ENCODE data around the gene DNTTIP2. TPM values are rescaled to one million over a fixed set of nuclear protein-coding genes. Genes with fewer than 3 reads are reported as not detected.
"Not testable (repeated sequence)": the region's sequence is repeated elsewhere in the genome, so short reads cannot be mapped to it uniquely, and the experiment has no call there.

The DNTTIP2 gene
- total and polyA plus RNA-seq, 5 donors = 33.3 to 43.5 (median 38.2) TPM

DNA sequence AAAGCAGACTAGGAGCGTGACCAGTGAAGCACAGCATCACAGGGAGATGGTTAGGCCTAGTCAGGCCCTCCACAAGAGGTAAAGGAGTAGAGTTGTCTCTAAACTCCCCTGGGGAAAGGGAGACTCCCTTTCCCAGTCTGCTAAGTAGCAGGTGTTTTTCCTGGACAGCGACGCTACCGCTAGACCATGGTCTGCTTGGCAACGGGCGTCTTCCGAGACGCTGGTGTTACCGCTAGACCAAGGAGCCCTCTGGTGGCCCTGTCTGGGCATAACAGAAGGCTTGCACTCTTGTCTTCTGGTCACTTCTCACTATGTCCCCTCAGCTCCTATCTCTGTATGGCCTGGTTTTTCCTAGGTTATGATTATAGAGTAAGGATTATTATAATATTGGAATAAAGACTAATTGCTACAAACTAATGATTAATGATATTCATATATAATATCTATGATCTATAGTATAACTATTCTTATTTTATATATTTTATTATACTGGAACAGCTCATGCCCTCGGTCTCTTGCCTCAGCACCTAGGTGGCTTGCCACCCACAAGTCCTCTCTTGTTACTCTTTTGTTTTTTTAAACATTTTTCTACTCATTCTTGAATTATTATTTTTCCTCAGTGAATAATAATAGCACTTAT lies 28.2 kb downstream of the DNTTIP2 start:
- DNase-seq = peak; percentile 72 to 90 (median 87)
- H3K4me1 ChIP-seq (ENCODE audit: control insufficient read depth, insufficient read depth, low read length); H3K4me3 ChIP-seq (ENCODE audit: low read length); intact Hi-C loops (cut with DNase I); H3K27ac ChIP-seq (ENCODE audit: low read length); H3K9me3 ChIP-seq (ENCODE audit: control insufficient read depth, low read length); ATAC-seq; H3K27me3 ChIP-seq (ENCODE audit: control insufficient read depth, insufficient read depth): not testable (repeated sequence)
- 31% methylated on average over 10 of the region's 10 CpGs for WGBS

DNA sequence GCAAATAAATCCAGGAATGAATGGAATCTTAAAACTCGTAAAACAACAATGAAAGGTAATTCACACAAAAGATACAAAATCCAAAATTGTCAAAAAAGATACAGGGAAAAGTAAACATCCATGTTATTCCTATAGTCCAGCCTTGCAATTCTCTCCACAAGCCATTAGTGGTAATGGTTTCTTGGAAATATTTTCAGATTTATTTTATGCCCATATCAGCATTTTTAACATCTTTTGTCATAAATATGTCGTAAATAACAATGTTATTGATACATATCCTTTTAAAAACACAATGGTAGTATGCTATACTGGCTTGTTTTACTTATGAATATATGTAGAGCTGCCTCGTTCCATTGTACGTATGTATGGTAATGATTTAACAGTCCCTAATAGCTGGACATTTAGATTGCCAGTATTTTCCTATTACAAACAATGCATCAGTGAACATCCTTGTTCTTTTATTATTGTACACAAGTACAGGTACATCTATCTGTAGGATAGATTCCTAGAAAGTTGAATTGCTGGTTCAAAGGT lies 30.6 kb downstream of the DNTTIP2 start:
- no peaks in the 10 kb centered on the region for H3K27me3 ChIP-seq (ENCODE audit: control insufficient read depth, insufficient read depth)
- DNase-seq (no peak), ATAC-seq (no peak)
- no peak overlapping the region for H3K27ac ChIP-seq (ENCODE audit: low read length)
- WGBS = 60% methylated on average over 4 of the region's 4 CpGs
- H3K4me1 ChIP-seq (ENCODE audit: control insufficient read depth, insufficient read depth, low read length) = peaks cover 3% of the 10 kb centered on the region
- H3K9me3 ChIP-seq (ENCODE audit: control insufficient read depth, low read length) = no peaks in the 10 kb centered on the region
- intact Hi-C loops (cut with DNase I) = loop anchor here (5.0 to 10.0 kb wide), 5 partner anchors 224 to 544 kb away; partner anchors contain the start of gene FNBP1L (in 1 of the 4)
- H3K4me3 ChIP-seq (ENCODE audit: low read length) = peak overlapping the region; percentile 68

DNA sequence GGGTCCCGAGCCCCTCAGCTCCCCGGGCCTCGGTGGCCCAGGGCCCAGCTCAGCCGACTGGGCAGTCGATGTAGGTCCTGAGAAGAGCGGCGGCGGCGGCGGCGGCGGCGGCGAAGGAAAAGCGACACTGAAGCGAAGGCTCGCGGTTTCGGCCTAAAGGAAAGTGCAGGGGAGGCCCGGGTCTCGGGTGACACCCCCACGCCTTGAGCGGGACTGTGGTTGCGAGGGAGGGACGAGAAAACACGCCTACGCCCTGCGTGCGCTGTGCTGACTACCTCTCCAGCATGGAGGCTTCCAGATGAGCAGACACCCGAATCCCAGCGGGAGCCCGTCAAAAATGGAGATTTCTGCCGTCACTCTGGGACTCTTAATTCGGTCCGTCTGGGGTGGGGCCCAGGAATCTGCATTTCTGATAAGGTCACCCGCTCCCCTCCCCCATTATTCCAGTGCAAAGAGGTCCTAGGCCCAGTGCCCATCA lies 31.2 kb downstream of the DNTTIP2 start:
- H3K4me1 ChIP-seq (ENCODE audit: control insufficient read depth, insufficient read depth, low read length) = peaks cover 3% of the 10 kb centered on the region
- H3K27me3 ChIP-seq (ENCODE audit: control insufficient read depth, insufficient read depth) = no peaks in the 10 kb centered on the region
- peak overlapping the region; percentile 68 for H3K4me3 ChIP-seq (ENCODE audit: low read length)
- no peaks in the 10 kb centered on the region for H3K9me3 ChIP-seq (ENCODE audit: control insufficient read depth, low read length)
- intact Hi-C loops (cut with DNase I) = loop anchor here (5.0 to 10.0 kb wide), 5 partner anchors 223 to 543 kb away; partner anchors contain the start of gene FNBP1L (in 1 of the 4)
- ATAC-seq = peak; percentile 70 to 73
- DNase-seq = peak; percentile 77 to 90 (median 87)
- WGBS = under 1% methylated on average over 36 of the region's 36 CpGs
- H3K27ac ChIP-seq (ENCODE audit: low read length) = peak overlapping the region; percentile 83

DNA sequence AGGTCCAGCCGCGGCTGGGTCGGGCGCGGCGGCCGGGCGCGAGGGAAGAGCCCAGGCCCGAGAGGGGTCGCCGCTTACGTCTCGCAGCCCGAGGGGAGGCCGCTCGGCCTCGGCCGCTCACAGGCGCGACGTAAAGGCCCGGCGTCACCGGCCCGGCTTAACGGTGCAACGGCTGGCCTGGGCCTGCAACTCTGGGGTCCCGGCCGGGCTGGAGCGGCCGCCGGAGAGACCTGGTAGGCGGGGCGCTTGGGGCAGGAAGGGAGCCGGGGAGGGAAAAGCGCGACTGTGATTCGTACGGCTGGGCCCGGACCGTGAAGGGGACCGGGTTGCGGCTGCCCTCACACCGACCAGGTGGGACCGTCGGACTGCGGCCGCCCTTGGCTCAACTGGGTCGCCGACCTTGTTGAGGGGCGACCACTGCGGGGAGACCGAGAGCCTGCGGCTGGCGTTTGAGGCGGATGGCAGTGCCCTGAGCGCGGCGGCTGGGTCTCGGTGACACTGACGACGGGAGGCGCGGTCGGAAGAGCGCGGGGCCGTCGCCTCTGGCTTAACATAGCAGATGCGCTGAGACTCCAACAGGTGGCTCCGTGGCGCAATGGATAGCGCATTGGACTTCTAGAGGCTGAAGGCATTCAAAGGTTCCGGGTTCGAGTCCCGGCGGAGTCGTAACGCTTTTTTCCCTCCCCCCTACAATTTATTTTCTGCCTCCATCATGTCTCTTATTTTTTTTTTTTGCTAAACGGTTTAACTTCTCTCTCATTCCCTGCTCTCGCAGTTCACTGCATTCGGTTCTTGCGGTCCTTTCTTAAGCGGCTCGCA lies 31.8 kb downstream of the DNTTIP2 start:
- peak; percentile 88 to 89 for ATAC-seq
- H3K27ac ChIP-seq (ENCODE audit: low read length) = peak overlapping the region; percentile 98
- WGBS = under 1% methylated on average over 79 of the region's 86 CpGs
- peaks cover 3% of the 10 kb centered on the region for H3K4me1 ChIP-seq (ENCODE audit: control insufficient read depth, insufficient read depth, low read length)
- peak overlapping the region; percentile 68 for H3K4me3 ChIP-seq (ENCODE audit: low read length)
- DNase-seq = peak; percentile 81 to 93 (median 93)
- no peaks in the 10 kb centered on the region for H3K27me3 ChIP-seq (ENCODE audit: control insufficient read depth, insufficient read depth)
- intact Hi-C loops (cut with DNase I) = loop anchor here (5.0 to 10.0 kb wide), 5 partner anchors 222 to 542 kb away; partner anchors contain the start of gene FNBP1L (in 1 of the 4)
- H3K9me3 ChIP-seq (ENCODE audit: control insufficient read depth, low read length) = no peaks in the 10 kb centered on the region

DNA sequence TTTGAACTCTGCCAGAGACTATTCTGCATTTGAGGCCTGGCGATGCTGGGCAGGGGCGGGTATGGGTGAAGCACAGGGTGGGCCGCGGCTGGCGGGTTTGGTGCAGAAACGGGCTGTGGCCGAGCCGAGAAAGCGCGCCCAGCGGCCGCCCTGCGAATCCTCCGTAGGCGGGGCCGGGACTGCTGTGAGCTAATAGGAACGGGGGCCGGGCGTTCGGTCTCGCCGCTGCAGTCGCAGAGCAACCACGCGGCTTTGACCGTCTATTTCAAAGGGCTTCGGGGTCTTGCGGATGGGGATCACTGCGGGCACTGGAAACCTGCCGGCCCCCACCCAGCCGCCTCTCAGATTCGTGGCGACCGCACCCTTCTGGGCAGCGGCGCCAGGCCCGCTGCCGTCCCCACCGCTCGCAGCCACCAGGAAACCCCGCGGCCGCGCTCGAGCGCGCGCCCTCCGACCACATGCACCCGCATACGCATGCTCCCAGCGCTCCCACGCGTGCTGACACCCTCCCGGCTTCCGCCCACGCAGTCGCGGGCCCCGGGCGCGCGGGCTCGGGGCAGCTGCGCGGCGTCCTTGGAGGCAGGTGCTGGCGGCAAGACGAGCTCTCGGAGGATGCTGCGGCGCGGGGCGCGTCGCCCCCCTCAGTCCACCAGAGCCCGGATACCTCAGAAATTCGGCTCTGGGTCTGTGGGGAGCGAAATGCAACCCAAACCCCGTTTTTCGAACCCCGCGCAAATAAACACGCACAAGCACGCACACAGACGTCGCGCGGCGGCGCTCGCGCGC lies 32.6 kb downstream of the DNTTIP2 start:
- Histone ChIP-seq H3K4me3 (ENCODE audit: low read length) (peak overlapping the region; percentile 68), H3K27me3 (ENCODE audit: control insufficient read depth, insufficient read depth) (no peaks in the 10 kb centered on the region), H3K4me1 (ENCODE audit: control insufficient read depth, insufficient read depth, low read length) (peaks cover 3% of the 10 kb centered on the region), H3K27ac (ENCODE audit: low read length) (peak overlapping the region; percentile 98), H3K9me3 (ENCODE audit: control insufficient read depth, low read length) (no peaks in the 10 kb centered on the region)
- DNase-seq (peak; percentile 90 to 97 (median 95)), ATAC-seq (peak; percentile 76 to 82)
- WGBS = under 1% methylated on average over 94 of the region's 94 CpGs
- intact Hi-C loops (cut with DNase I) = loop anchor here (5.0 to 10.0 kb wide), 5 partner anchors 222 to 542 kb away; partner anchors contain the start of gene FNBP1L (in 1 of the 4)

DNA sequence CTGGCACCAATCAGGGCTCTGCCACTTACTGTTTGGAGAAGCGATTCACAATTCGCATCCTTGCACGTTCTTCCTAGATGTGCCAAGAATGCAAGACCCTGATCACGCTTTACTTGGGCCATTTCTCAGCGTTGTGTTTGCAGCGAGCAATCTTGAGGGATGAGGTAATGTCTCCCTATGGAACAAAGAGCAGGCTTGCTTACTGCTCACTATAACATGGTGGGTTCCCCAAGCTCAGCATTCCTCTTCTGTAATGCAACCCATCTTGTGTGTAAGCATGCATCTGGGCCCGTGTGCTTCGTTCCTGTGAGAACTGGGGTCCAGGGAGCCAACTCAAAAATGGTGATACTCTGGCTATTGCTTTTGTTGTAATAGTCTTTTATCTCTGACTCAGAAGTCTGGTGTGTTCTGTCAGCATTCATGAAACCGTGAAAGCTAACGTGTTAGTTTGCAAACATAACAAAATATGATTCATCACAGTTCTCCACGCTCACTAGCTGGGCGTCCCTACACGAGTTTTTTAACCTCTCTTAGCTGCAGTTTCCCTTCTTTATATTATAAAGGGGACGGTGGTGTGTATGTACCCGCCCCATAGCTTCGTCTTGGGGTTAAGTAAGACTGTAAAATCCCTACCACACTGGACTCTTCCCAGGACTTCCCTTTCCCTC lies 33.3 kb downstream of the DNTTIP2 start:
- intact Hi-C loops (cut with DNase I) = loop anchor here (5.0 to 10.0 kb wide), 5 partner anchors 221 to 541 kb away; partner anchors contain the start of gene FNBP1L (in 1 of the 4)
- H3K4me3 ChIP-seq (ENCODE audit: low read length) = peak overlapping the region; percentile 68
- H3K9me3 ChIP-seq (ENCODE audit: control insufficient read depth, low read length) = no peaks in the 10 kb centered on the region
- peaks cover 3% of the 10 kb centered on the region for H3K4me1 ChIP-seq (ENCODE audit: control insufficient read depth, insufficient read depth, low read length)
- DNase-seq = no peak
- peak in 1 of 2 donors; percentile 23 for ATAC-seq
- peak overlapping the region; percentile 98 for H3K27ac ChIP-seq (ENCODE audit: low read length)
- no peaks in the 10 kb centered on the region for H3K27me3 ChIP-seq (ENCODE audit: control insufficient read depth, insufficient read depth)
- 25% methylated on average over 16 of the region's 16 CpGs for WGBS

DNA sequence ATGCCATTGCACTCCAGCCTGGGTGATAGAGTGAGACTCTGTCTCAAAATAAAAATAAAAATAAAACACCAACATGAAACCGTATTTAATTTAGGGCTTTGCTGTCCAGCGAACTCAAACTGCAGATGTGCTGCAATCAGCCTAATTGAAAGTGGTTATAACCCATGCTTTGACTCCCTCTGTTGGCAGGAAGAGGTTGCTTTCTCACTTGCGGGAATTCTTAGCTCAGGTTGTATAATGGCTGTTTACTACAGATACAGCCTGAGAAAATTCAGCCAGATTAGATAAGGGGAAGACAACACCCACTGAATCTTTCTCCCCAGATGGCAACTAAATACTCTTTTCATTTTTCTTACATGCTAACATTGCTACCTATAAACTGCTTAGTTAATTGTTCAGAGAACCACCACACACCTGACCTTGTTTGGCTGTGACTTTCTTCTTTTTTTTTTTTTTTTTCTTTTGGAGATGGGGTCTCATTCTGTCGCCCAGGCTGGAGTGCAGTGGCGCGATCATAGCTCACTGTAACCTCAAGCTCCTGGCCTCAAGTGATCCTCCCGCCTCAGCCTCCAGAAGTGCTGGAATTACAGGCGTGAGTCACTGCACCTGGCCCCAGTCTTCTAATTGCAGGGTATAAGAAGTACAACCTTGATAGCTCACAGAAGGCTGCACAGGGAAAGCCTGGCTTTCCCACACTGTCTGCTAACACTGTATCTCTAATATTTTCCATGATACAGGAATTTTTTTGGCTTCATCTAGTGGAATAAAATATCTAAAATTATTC lies 34.6 kb downstream of the DNTTIP2 start:
- DNase-seq (no peak), ATAC-seq (no peak)
- H3K27me3 ChIP-seq (ENCODE audit: control insufficient read depth, insufficient read depth) = no peaks in the 10 kb centered on the region
- no peak overlapping the region for H3K27ac ChIP-seq (ENCODE audit: low read length)
- 47% methylated on average over 8 of the region's 8 CpGs for WGBS
- H3K4me3 ChIP-seq (ENCODE audit: low read length) = no peak overlapping the region
- intact Hi-C loops (cut with DNase I) = loop anchor here (5.0 to 10.0 kb wide), 5 partner anchors 220 to 540 kb away; partner anchors contain the start of gene FNBP1L (in 1 of the 4)
- H3K4me1 ChIP-seq (ENCODE audit: control insufficient read depth, insufficient read depth, low read length) = peaks cover 3% of the 10 kb centered on the region
- no peaks in the 10 kb centered on the region for H3K9me3 ChIP-seq (ENCODE audit: control insufficient read depth, low read length)

DNA sequence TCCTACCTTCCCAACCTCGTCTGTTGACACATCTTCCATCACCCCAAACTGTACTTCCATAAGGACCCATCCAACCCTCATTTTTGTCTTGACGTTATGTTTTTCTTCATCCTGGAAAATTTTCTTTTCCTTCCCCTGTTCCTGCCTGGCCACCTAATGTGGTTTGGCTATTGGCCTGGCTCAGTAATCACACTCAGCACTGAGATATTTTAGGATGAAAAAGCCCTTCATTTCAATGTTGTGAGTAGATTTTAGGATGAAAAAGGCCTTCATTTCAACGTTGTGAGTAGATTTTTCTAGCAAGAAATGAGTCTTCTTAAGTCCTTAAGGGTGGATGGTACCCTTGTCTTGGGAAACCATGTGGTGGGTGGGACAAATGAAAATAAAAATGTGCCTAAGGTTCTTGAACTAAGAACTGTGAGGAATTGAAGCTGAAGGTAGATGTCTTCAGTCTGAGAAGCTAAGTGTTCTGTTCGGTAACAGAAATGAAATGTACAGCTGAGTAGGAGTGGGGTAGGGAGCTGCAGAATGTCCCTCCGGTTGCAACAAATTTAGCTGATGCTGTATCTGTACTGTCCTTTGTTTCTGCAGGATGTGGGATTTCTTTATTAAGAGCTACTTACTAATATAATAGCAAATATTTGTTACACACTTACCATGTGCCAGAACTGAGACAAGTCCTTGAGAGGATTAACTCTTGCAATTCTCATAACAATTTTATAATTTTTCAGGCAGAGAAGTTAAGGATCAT lies 36.1 kb downstream of the DNTTIP2 start:
- intact Hi-C loops (cut with DNase I) = loop anchor here (10.0 kb wide), 3 partner anchors 218 to 538 kb away; no protein-coding TSS in a partner anchor
- Histone ChIP-seq H3K4me1 (ENCODE audit: control insufficient read depth, insufficient read depth, low read length) (peaks cover 3% of the 10 kb centered on the region), H3K27me3 (ENCODE audit: control insufficient read depth, insufficient read depth) (no peaks in the 10 kb centered on the region), H3K27ac (ENCODE audit: low read length) (no peak overlapping the region), H3K4me3 (ENCODE audit: low read length) (no peak overlapping the region), H3K9me3 (ENCODE audit: control insufficient read depth, low read length) (no peaks in the 10 kb centered on the region)
- ATAC-seq = no peak
- WGBS = 83% methylated on average over 5 of the region's 5 CpGs
- DNase-seq = no peak

DNA sequence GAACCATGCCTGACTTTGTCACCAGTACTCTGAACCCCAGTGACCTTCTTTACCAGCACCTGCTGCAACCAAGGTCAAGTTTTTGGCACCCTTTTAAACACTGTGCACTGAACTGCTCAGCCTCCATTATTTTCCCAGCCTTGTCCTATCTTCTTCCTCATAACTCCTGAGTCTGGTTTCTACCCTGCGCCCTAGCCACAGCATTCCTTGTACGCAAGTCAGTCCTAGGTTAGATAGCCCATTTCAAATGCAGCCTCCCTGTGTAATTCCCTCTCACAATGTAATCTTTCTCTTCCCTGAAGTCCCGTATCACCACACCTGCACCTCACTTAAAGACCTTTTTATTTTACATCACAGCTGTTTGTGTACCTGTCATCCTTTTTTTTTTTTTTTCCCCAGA lies 37.2 kb downstream of the DNTTIP2 start:
- intact Hi-C loops (cut with DNase I) = loop anchor here (10.0 kb wide), 3 partner anchors 217 to 537 kb away; no protein-coding TSS in a partner anchor
- H3K27ac ChIP-seq (ENCODE audit: low read length) = no peak overlapping the region
- H3K4me3 ChIP-seq (ENCODE audit: low read length) = no peak overlapping the region
- DNase-seq = no peak
- H3K4me1 ChIP-seq (ENCODE audit: control insufficient read depth, insufficient read depth, low read length) = peaks cover 3% of the 10 kb centered on the region
- no peaks in the 10 kb centered on the region for H3K27me3 ChIP-seq (ENCODE audit: control insufficient read depth, insufficient read depth)
- ATAC-seq = no peak
- H3K9me3 ChIP-seq (ENCODE audit: control insufficient read depth, low read length) = no peaks in the 10 kb centered on the region
- WGBS = 97% methylated on average over 3 of the region's 3 CpGs

Measured in right cardiac atrium (tissue), 5 donors.